K562 (cell line): ENCODE results near the gene WDCP. TPM values are rescaled to one million over a fixed set of nuclear protein-coding genes. Genes with fewer than 3 reads are reported as not detected.

Source experiments
- ARHGAP35 ChIP-seq: fragments of 450-650 bp; IDR thresholded peaks from 2 replicates; pipeline ENCODE4 v1.6.1; 2018; ENCODE audit not compliant: partially characterized antibody
- ATF7 ChIP-seq: fragments of 450-650 bp; IDR thresholded peaks from 2 replicates; pipeline ENCODE4 v1.7.1; 2014; ENCODE audit warnings: mild to moderate bottlenecking, moderate library complexity
- CHD1 ChIP-seq: fragments of 200-600 bp; sonication (generic); IDR thresholded peaks from one replicate; pipeline ENCODE4 v1.6.1; 2012; ENCODE audit warnings: mild to moderate bottlenecking, moderate library complexity, low read length, inconsistent platforms
- EP300 ChIP-seq: IDR thresholded peaks from 2 replicates; pipeline ENCODE4 v1.6.1; 2012; ENCODE audit warnings: low read length, improper control_type of control experiment
- FUS ChIP-seq: fragments of 200-400 bp; formaldehyde crosslinking; optimal IDR thresholded peaks from 2 replicates; pipeline ENCODE3; 2017; ENCODE audit warnings: low read depth, low read length
- HDAC8 ChIP-seq: fragments of 450-650 bp; IDR thresholded peaks from 2 replicates; pipeline ENCODE4 v1.6.1; 2016; ENCODE audit warnings: mild to moderate bottlenecking, missing genetic modification characterization, moderate library complexity, missing compliant biosample characterization
- KLF16 ChIP-seq: IDR thresholded peaks from 2 replicates; pipeline ENCODE4 v1.6.1; 2016; ENCODE audit warnings: antibody characterized with exemption
- NFIX ChIP-seq: fragments of 250-450 bp; sonication (Bioruptor Pico); IDR thresholded peaks from 2 replicates; pipeline ENCODE4 v1.4.0; 2020; ENCODE audit warnings: low read depth, mild to moderate bottlenecking, moderate library complexity
- NFXL1 ChIP-seq: fragments of 450-650 bp; formaldehyde crosslinking; IDR thresholded peaks from 2 replicates; pipeline ENCODE4 v1.4.0; 2021; ENCODE audit warnings: mild to moderate bottlenecking
- PHTF2 ChIP-seq: fragments of 250-450 bp; sonication (Bioruptor Pico); IDR thresholded peaks from 2 replicates; pipeline ENCODE4 v1.5.0; 2021; ENCODE audit warnings: mild to moderate bottlenecking
- RBM34 ChIP-seq: fragments of 200-400 bp; formaldehyde crosslinking; IDR thresholded peaks from 2 replicates; pipeline ENCODE4 v1.6.1; 2018; ENCODE audit warnings: low read length, borderline replicate concordance; ENCODE audit not compliant: insufficient read depth
- RFX7 ChIP-seq: fragments of 250-450 bp; sonication (Bioruptor Pico); IDR thresholded peaks from 2 replicates; pipeline ENCODE4 v1.5.1; 2021; ENCODE audit warnings: mild to moderate bottlenecking
- SMAD1 ChIP-seq: fragments of 150-350 bp; IDR thresholded peaks from 2 replicates; pipeline ENCODE4 v1.6.1; 2014; ENCODE audit warnings: low read length, low read depth; ENCODE audit not compliant: partially characterized antibody
- ZNF41 ChIP-seq: fragments of 250-450 bp; sonication (Bioruptor Pico); conservative IDR thresholded peaks from 2 replicates; pipeline ENCODE4 v1.4.0; 2020; ENCODE audit warnings: mild to moderate bottlenecking
- ZNF444 ChIP-seq: fragments of 250-450 bp; sonication (Bioruptor Pico); IDR thresholded peaks from 2 replicates; pipeline ENCODE4 v1.4.0; 2020; ENCODE audit warnings: mild to moderate bottlenecking, moderate library complexity
- ZNF695 ChIP-seq: fragments of 450-650 bp; formaldehyde crosslinking; IDR thresholded peaks from 2 replicates; pipeline ENCODE4 v1.4.0; 2020; ENCODE audit warnings: mild to moderate bottlenecking, moderate library complexity
- ZNF699 ChIP-seq: fragments of 250-450 bp; sonication (Bioruptor Pico); IDR thresholded peaks from 2 replicates; pipeline ENCODE4 v1.8.0; 2021; ENCODE audit warnings: mild to moderate bottlenecking, moderate library complexity; ENCODE audit not compliant: insufficient replicate concordance
- ZNF717 ChIP-seq: fragments of 250-450 bp; sonication (Bioruptor Pico); IDR thresholded peaks from 2 replicates; pipeline ENCODE4 v1.5.0; 2021
- polyA plus RNA-seq, 8 experiments: library from polyadenylated mRNA; depleted of rRNA in 4 of 8; stranded (reverse) in 5 of 8; unstranded in 3 of 8; fragments of >200 nt; fragmentation: Nextera tagmentation in 2 of 8; fragmentation: Illumina TruSeq in 1 of 8; extraction: Ambion mirVana in 2 of 8; extraction: Trizol in 1 of 8; gene quantifications; 2 replicates each; pipeline versions ENCODE4 v1.2.1 to v1.2.3, GENCODE V29; 2011 to 2014; ENCODE audit warnings: inconsistent platforms in 1 of 8, missing spikeins in 1 of 8
- total RNA-seq, 7 experiments: library from RNA; depleted of rRNA in 6 of 7; stranded (reverse); fragments of >200 nt in 6 of 7; fragmentation: Illumina TruSeq in 2 of 7; extraction: Trizol in 2 of 7; gene quantifications; 2 replicates each; pipeline versions ENCODE4 v1.2.1 to v1.2.3, GENCODE V29; 2011 to 2021; ENCODE audit warnings: low replicate concordance in 1 of 7
- TF ChIP-seq, protein P1 (sequence below): sonication (generic); formaldehyde crosslinking; IDR thresholded peaks from 2 replicates; pipeline ENCODE4 v1.8.0; 2022; ENCODE audit warnings: mild to moderate bottlenecking, missing genetic modification reagents
- TF ChIP-seq, protein P2 (sequence below): fragments of 250-450 bp; sonication (Bioruptor Pico); IDR thresholded peaks from 2 replicates; pipeline ENCODE4 v1.4.0; 2020; ENCODE audit warnings: mild to moderate bottlenecking, moderate library complexity
- TF ChIP-seq, protein P3 (sequence below): fragments of 450-650 bp; conservative IDR thresholded peaks from 2 replicates; pipeline ENCODE4 v1.6.1; 2016; ENCODE audit warnings: missing genetic modification characterization, low read depth, mild to moderate bottlenecking, missing compliant biosample characterization, moderate library complexity
- TF ChIP-seq, protein P4 (sequence below): fragments of 250-450 bp; sonication (Bioruptor Pico); IDR thresholded peaks from 2 replicates; pipeline ENCODE4 v1.8.0; 2022; ENCODE audit warnings: inconsistent platforms, mild to moderate bottlenecking, moderate library complexity, borderline replicate concordance

Gene WDCP
- total and polyA plus RNA-seq, 9 of the 15 experiments (the other 6 are each of a cell fraction or from before 2014, with no cell fraction given) = 10.1 to 41.4 (median 21.8) TPM

GRCh38 chr2:24011250-24012104 lies 35.7 kb downstream of the WDCP start (continued):
- peak; percentile 99 for TF ChIP-seq EP300
- TF ChIP-seq ZNF717 = 0 out of 2 replicates have a peak, but pooled peaks have one; percentile 34
- TF ChIP-seq FUS = no peak
- TF ChIP-seq KLF16 = peak; percentile 98
- no peak for TF ChIP-seq NFXL1 (CRISPR knock-in tag)
- no peak for TF ChIP-seq HDAC8 (tag)
- TF ChIP-seq ZNF699 (CRISPR knock-in tag) = no peak
- TF ChIP-seq, protein P1, sequence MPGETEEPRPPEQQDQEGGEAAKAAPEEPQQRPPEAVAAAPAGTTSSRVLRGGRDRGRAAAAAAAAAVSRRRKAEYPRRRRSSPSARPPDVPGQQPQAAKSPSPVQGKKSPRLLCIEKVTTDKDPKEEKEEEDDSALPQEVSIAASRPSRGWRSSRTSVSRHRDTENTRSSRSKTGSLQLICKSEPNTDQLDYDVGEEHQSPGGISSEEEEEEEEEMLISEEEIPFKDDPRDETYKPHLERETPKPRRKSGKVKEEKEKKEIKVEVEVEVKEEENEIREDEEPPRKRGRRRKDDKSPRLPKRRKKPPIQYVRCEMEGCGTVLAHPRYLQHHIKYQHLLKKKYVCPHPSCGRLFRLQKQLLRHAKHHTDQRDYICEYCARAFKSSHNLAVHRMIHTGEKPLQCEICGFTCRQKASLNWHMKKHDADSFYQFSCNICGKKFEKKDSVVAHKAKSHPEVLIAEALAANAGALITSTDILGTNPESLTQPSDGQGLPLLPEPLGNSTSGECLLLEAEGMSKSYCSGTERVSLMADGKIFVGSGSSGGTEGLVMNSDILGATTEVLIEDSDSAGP (CRISPR knock-in tag) = no peak
- TF ChIP-seq ZNF41 = no peak; the same call in 1 of the 2 replicates
- TF ChIP-seq ARHGAP35 = no peak
- no peak for TF ChIP-seq ZNF695
- TF ChIP-seq, protein P2, sequence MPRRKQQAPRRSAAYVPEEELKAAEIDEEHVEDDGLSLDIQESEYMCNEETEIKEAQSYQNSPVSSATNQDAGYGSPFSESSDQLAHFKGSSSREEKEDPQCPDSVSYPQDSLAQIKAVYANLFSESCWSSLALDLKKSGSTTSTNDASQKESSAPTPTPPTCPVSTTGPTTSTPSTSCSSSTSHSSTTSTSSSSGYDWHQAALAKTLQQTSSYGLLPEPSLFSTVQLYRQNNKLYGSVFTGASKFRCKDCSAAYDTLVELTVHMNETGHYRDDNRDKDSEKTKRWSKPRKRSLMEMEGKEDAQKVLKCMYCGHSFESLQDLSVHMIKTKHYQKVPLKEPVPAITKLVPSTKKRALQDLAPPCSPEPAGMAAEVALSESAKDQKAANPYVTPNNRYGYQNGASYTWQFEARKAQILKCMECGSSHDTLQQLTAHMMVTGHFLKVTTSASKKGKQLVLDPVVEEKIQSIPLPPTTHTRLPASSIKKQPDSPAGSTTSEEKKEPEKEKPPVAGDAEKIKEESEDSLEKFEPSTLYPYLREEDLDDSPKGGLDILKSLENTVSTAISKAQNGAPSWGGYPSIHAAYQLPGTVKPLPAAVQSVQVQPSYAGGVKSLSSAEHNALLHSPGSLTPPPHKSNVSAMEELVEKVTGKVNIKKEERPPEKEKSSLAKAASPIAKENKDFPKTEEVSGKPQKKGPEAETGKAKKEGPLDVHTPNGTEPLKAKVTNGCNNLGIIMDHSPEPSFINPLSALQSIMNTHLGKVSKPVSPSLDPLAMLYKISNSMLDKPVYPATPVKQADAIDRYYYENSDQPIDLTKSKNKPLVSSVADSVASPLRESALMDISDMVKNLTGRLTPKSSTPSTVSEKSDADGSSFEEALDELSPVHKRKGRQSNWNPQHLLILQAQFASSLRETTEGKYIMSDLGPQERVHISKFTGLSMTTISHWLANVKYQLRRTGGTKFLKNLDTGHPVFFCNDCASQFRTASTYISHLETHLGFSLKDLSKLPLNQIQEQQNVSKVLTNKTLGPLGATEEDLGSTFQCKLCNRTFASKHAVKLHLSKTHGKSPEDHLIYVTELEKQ (CRISPR knock-in tag) = no peak
- TF ChIP-seq, protein P3, sequence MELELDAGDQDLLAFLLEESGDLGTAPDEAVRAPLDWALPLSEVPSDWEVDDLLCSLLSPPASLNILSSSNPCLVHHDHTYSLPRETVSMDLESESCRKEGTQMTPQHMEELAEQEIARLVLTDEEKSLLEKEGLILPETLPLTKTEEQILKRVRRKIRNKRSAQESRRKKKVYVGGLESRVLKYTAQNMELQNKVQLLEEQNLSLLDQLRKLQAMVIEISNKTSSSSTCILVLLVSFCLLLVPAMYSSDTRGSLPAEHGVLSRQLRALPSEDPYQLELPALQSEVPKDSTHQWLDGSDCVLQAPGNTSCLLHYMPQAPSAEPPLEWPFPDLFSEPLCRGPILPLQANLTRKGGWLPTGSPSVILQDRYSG (tag) = no peak
- peak; percentile 90 for TF ChIP-seq SMAD1
- TF ChIP-seq ATF7 = peak; percentile 81
- no peak for TF ChIP-seq NFIX
- no peak for TF ChIP-seq PHTF2
- TF ChIP-seq, protein P4, sequence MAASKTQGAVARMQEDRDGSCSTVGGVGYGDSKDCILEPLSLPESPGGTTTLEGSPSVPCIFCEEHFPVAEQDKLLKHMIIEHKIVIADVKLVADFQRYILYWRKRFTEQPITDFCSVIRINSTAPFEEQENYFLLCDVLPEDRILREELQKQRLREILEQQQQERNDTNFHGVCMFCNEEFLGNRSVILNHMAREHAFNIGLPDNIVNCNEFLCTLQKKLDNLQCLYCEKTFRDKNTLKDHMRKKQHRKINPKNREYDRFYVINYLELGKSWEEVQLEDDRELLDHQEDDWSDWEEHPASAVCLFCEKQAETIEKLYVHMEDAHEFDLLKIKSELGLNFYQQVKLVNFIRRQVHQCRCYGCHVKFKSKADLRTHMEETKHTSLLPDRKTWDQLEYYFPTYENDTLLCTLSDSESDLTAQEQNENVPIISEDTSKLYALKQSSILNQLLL (CRISPR knock-in tag) = no peak
- TF ChIP-seq CHD1 = no peak
- TF ChIP-seq ZNF444 (CRISPR knock-in tag) = 0 out of 2 replicates have a peak, but pooled peaks have one; percentile 33
- no peak for TF ChIP-seq RFX7 (CRISPR knock-in tag)
- TF ChIP-seq RBM34 = no peak
